Measurements from ENCODE around the gene TAF4. TPM values are rescaled to one million over a fixed set of nuclear protein-coding genes. Genes with fewer than 3 reads are reported as not detected.

The TAF4 gene
- total RNA-seq, 4 donors from 2014 or later: 21.1 to 40.6 (median 22.1) TPM

DNA sequence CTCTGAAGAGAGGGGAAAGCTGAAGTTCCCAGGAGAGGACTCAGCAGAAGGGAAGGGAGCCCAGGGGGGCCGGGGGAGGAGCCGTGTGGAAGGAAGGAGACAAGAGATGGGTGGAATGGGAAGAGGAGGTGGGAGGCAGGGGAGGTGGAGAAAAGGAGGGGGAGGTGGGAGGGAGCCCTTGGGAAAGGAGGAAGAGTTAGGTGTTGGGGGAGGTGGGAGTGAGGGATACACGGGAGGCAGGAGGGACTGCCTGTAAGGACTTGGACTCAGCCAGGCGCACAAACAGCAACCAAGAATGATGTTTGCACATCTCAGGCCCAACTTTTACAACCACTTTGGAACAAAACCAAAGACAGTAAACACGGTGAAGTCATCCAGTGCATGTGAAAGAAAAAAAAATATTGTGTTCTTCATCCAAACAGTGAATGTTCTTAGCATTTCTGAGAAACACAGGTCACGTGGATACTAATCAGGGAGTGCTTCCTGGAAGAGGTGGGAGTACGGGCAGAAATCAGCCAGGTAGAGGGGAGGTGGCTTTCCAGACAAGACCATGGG lies 39.2 kb upstream of the TAF4 start:
- TF ChIP-seq POLR2A (IDR thresholded peaks at IDR 0.05): no peak
- TF ChIP-seq, protein P1, sequence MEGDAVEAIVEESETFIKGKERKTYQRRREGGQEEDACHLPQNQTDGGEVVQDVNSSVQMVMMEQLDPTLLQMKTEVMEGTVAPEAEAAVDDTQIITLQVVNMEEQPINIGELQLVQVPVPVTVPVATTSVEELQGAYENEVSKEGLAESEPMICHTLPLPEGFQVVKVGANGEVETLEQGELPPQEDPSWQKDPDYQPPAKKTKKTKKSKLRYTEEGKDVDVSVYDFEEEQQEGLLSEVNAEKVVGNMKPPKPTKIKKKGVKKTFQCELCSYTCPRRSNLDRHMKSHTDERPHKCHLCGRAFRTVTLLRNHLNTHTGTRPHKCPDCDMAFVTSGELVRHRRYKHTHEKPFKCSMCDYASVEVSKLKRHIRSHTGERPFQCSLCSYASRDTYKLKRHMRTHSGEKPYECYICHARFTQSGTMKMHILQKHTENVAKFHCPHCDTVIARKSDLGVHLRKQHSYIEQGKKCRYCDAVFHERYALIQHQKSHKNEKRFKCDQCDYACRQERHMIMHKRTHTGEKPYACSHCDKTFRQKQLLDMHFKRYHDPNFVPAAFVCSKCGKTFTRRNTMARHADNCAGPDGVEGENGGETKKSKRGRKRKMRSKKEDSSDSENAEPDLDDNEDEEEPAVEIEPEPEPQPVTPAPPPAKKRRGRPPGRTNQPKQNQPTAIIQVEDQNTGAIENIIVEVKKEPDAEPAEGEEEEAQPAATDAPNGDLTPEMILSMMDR (IDR thresholded peaks at IDR 0.05): no peak
- WGBS, 2 donors: 30 to 33% methylated on average over 7 of the region's 7 CpGs
- intact Hi-C loops (cut with DNase I; ENCODE audit: low total_unique reads): no loop called here
- DNase-seq (ENCODE audit: low spot score in 2 of 2): no peak
- no peak overlapping the region for H3K4me3 ChIP-seq (ENCODE audit: low read depth, poor library complexity, severe bottlenecking)

GRCh38 chr20:62104234-62104789 lies 38.6 kb upstream of the TAF4 start:
- DNase-seq (ENCODE audit: low spot score in 2 of 2): no peak
- TF ChIP-seq POLR2A (IDR thresholded peaks at IDR 0.05): no peak
- TF ChIP-seq, protein P1 (IDR thresholded peaks at IDR 0.05): no peak
- intact Hi-C loops (cut with DNase I; ENCODE audit: low total_unique reads): no loop called here
- H3K4me3 ChIP-seq (ENCODE audit: low read depth, poor library complexity, severe bottlenecking): no peak overlapping the region
- 54 to 55% methylated on average over 15 of the region's 15 CpGs for WGBS, 2 donors

- no peak for DNase-seq (ENCODE audit: low spot score in 2 of 2)
- 71% methylated on average over 20 to 21 of the region's 21 CpGs for WGBS, 2 donors
- intact Hi-C loops (cut with DNase I; ENCODE audit: low total_unique reads): no loop called here
- no peak overlapping the region for H3K4me3 ChIP-seq (ENCODE audit: low read depth, poor library complexity, severe bottlenecking)
- no peak for TF ChIP-seq POLR2A (IDR thresholded peaks at IDR 0.05)
- TF ChIP-seq, protein P1 (IDR thresholded peaks at IDR 0.05): no peak
Measured at GRCh38 chr20:62103508-62104233, 38.0 kb upstream of the TAF4 start.

DNA sequence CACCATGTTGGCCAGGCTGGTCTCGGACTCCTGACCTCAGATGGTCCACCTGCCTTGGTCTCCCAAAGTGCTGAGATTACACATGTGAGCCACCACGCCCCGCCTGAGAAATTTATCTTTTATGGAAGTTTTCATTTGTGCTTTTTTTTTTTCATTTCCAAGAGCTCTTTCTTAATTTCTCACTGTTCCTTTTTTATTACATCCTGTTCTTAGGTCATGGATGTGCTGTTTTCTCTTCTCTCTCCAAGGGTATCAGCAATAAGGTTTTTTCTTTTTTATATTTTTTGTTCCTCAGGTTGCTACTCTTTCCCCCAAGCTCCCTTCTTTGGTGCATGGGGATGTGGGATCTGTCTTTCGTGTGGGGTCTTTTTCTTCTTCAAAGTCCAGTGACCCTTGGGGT lies 35.4 kb upstream of the TAF4 start:
- no peak for DNase-seq (ENCODE audit: low spot score in 2 of 2)
- no peak for TF ChIP-seq POLR2A (IDR thresholded peaks at IDR 0.05)
- TF ChIP-seq, protein P1 (IDR thresholded peaks at IDR 0.05): no peak
- intact Hi-C loops (cut with DNase I; ENCODE audit: low total_unique reads): no loop called here
- WGBS, 2 donors: 88 to 92% methylated on average over 4 of the region's 4 CpGs
- H3K4me3 ChIP-seq (ENCODE audit: low read depth, poor library complexity, severe bottlenecking): no peak overlapping the region

DNA sequence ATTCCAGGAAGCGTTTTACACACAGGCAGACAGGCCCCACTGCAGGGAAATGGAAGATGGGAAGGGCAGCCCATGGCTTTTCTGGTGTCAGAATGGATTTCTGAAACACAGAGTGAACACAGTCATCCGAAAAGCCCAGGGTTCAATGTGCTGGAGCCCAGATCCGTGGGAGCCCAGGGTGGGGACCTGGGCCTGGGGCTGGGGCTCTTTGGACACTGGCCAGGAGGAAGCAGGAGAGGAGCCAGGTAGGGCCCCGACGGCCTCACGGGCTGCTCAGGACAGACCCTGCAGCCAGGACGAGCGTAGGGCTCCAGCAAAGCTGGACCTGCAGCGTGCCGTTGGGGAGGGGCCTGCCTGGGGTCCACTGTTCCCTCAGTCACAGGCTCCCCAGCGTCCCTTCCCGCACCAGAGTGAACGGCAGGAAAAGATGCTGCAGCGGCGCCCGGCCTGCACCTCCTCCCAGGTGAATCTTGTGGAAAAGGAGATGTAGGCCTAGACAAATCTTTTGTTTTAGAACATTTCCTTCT lies 32.3 kb upstream of the TAF4 start:
- no peak overlapping the region for H3K4me3 ChIP-seq (ENCODE audit: low read depth, poor library complexity, severe bottlenecking)
- TF ChIP-seq POLR2A (IDR thresholded peaks at IDR 0.05): no peak
- TF ChIP-seq, protein P1 (IDR thresholded peaks at IDR 0.05): no peak
- 59 to 67% methylated on average over 12 to 16 of the region's 16 CpGs for WGBS, 2 donors
- DNase-seq (ENCODE audit: low spot score in 2 of 2): no peak
- intact Hi-C loops (cut with DNase I; ENCODE audit: low total_unique reads): no loop called here
